ENCODE results near the gene DQX1.
"Not testable (repeated sequence)": the region's sequence is repeated elsewhere in the genome, so short reads cannot be mapped to it uniquely, and the experiment has no call there.

The DQX1 gene

GRCh38 chr2:74525717-74526648, at the start of gene DQX1:
TSS of gene DQX1 (minus strand) at chr2:74526231. CDS start at chr2:74525729, 502 bp downstream.
- no peak for DNase-seq (ENCODE audit: low spot score)

GRCh38 chr2:74575320-74575719, 49.3 kb upstream of the DQX1 start:
- no peak for DNase-seq (ENCODE audit: low spot score)

- DNase-seq (ENCODE audit: low spot score) = no peak
These were observed 47.9 kb upstream of the DQX1 start for GRCh38 chr2:74573747-74574562.

GRCh38 chr2:74572178-74572925, 46.3 kb upstream of the DQX1 start:
- DNase-seq (ENCODE audit: low spot score) = no peak

GRCh38 chr2:74571058-74571457, 45.0 kb upstream of the DQX1 start:
- no peak for DNase-seq (ENCODE audit: low spot score)

GRCh38 chr2:74569686-74570085, 43.7 kb upstream of the DQX1 start:
- no peak for DNase-seq (ENCODE audit: low spot score)

- no peak for DNase-seq (ENCODE audit: low spot score)
These were observed 41.9 kb upstream of the DQX1 start for GRCh38 chr2:74567881-74568280.

GRCh38 chr2:74566754-74567085, 40.7 kb upstream of the DQX1 start:
- peak; percentile 45 for DNase-seq (ENCODE audit: low spot score)

GRCh38 chr2:74566076-74566753, 40.2 kb upstream of the DQX1 start:
- no peak for DNase-seq (ENCODE audit: low spot score)

GRCh38 chr2:74564222-74564621, 38.2 kb upstream of the DQX1 start:
- DNase-seq (ENCODE audit: low spot score) = no peak

GRCh38 chr2:74562126-74562775, 36.2 kb upstream of the DQX1 start:
- DNase-seq (ENCODE audit: low spot score) = no peak

GRCh38 chr2:74561022-74561421, 35.0 kb upstream of the DQX1 start:
- not testable (repeated sequence) for DNase-seq (ENCODE audit: low spot score)

GRCh38 chr2:74560591-74560990, 34.6 kb upstream of the DQX1 start:
- DNase-seq (ENCODE audit: low spot score) = no peak

GRCh38 chr2:74559912-74560311, 33.9 kb upstream of the DQX1 start:
- DNase-seq (ENCODE audit: low spot score) = no peak

- no peak for DNase-seq (ENCODE audit: low spot score)
These were observed 32.5 kb upstream of the DQX1 start for GRCh38 chr2:74558284-74559230.

- DNase-seq (ENCODE audit: low spot score) = no peak
These were observed 30.9 kb upstream of the DQX1 start for GRCh38 chr2:74556831-74557370.

- no peak for DNase-seq (ENCODE audit: low spot score)
These were observed 30.1 kb upstream of the DQX1 start for GRCh38 chr2:74556159-74556558.

- DNase-seq (ENCODE audit: low spot score) = no peak
These were observed 29.6 kb upstream of the DQX1 start for GRCh38 chr2:74555610-74556103.

GRCh38 chr2:74554820-74555531, 28.9 kb upstream of the DQX1 start:
- DNase-seq (ENCODE audit: low spot score) = peak; percentile 67
